Calu3 (cell line): ENCODE results near the gene BMP6. TPM values are rescaled to one million over a fixed set of nuclear protein-coding genes. Genes with fewer than 3 reads are reported as not detected.

Experiments used
- BruUV-seq: library from RNA; stranded (reverse); fragments of 400-500 nt; replicated peaks from 2 replicates; lab custom pipeline; 2021; lab: Mats Ljungman, UMichigan
- CTCF ChIA-PET: fragments of 300-600 bp; sonication (Branson Sonifier 250); formaldehyde crosslinking; loops from one replicate; lab custom pipeline; 2022; ENCODE audit warnings: antibody characterized with exemption; lab: Charles Lee
- DNase-seq: peaks from one replicate; pipeline ENCODE4 v3.0.0; 2022
- H3K27ac Mint-ChIP-seq: one replicate; pipeline ENCODE4 v1.8.0; 2022; ENCODE audit warnings: mixed read lengths; ENCODE audit not compliant: unreplicated experiment
- H3K27me3 Mint-ChIP-seq: one replicate; pipeline ENCODE4 v1.8.0; 2022; ENCODE audit warnings: mixed read lengths; ENCODE audit not compliant: unreplicated experiment
- H3K36me3 Mint-ChIP-seq: one replicate; pipeline ENCODE4 v1.8.0; 2022; ENCODE audit warnings: mild to moderate bottlenecking, moderate library complexity, mixed read lengths; ENCODE audit not compliant: insufficient read depth, unreplicated experiment
- H3K4me1 Mint-ChIP-seq: one replicate; pipeline ENCODE4 v1.8.0; 2022; ENCODE audit warnings: mild to moderate bottlenecking, low read depth, mixed read lengths; ENCODE audit not compliant: unreplicated experiment
- H3K4me3 Mint-ChIP-seq: one replicate; pipeline ENCODE4 v1.8.0; 2022; ENCODE audit warnings: mild to moderate bottlenecking, low read depth, moderate library complexity, mixed read lengths; ENCODE audit not compliant: unreplicated experiment
- H3K9me3 Mint-ChIP-seq: one replicate; pipeline ENCODE4 v1.8.0; 2022; ENCODE audit warnings: low read depth, mixed read lengths; ENCODE audit not compliant: unreplicated experiment
- CTCF ChIP-seq: fragments of 200-600 bp; IDR thresholded peaks from one replicate; pipeline ENCODE4 v1.8.0; 2022; ENCODE audit warnings: antibody characterized with exemption; ENCODE audit not compliant: unreplicated experiment
- intact Hi-C: fragments of 100-400 bp; cut with micrococcal nuclease; formaldehyde crosslinking; loops from one replicate; pipeline ENCODE4 v1.10.0; 2022; ENCODE audit not compliant: unreplicated experiment
- total RNA-seq: library from RNA; stranded (reverse); gene quantifications from 2 replicates; pipeline ENCODE4 v1.2.3, GENCODE V29; 2022

The BMP6 gene
- total RNA-seq, 1 experiment from 2014 or later = 0.17 TPM

- H3K27me3 Mint-ChIP-seq = peaks cover 27% of the 10 kb centered on the region
- H3K9me3 Mint-ChIP-seq = no peaks in the 10 kb centered on the region
- no peaks in the 10 kb centered on the region for H3K36me3 Mint-ChIP-seq
- no peak overlapping the region for H3K27ac Mint-ChIP-seq
- no peaks in the 10 kb centered on the region for H3K4me1 Mint-ChIP-seq
- no peak for DNase-seq
- BruUV-seq = no TSS peak
- CTCF ChIA-PET = no interaction called here
- intact Hi-C loops = no loop called here
- H3K4me3 Mint-ChIP-seq = no peak overlapping the region
- TF ChIP-seq CTCF = no peak
These were observed 44.7 kb downstream of the BMP6 start for GRCh38 chr6:7770601-7771000.

GRCh38 chr6:7773322-7773721, 47.4 kb downstream of the BMP6 start:
- BruUV-seq = no TSS peak
- no peak for DNase-seq
- Mint-ChIP-seq H3K36me3 (no peaks in the 10 kb centered on the region), H3K4me3 (no peak overlapping the region), H3K9me3 (no peaks in the 10 kb centered on the region), H3K27ac (no peak overlapping the region), H3K27me3 (peaks cover 55% of the 10 kb centered on the region), H3K4me1 (no peaks in the 10 kb centered on the region)
- CTCF ChIA-PET = no interaction called here
- TF ChIP-seq CTCF = no peak
- intact Hi-C loops = no loop called here

GRCh38 chr6:7773914-7774313, 48.0 kb downstream of the BMP6 start:
- CTCF ChIA-PET = no interaction called here
- Mint-ChIP-seq H3K27ac (no peak overlapping the region), H3K9me3 (no peaks in the 10 kb centered on the region), H3K4me3 (no peak overlapping the region), H3K36me3 (no peaks in the 10 kb centered on the region), H3K27me3 (peaks cover 60% of the 10 kb centered on the region), H3K4me1 (no peaks in the 10 kb centered on the region)
- BruUV-seq = no TSS peak
- TF ChIP-seq CTCF = no peak
- intact Hi-C loops = no loop called here
- DNase-seq = no peak

- intact Hi-C loops = no loop called here
- CTCF ChIA-PET = interaction anchor here (0.6 kb wide), 2 partner anchors 67 to 681 kb away, joined by 4 to 7 read pairs; no protein-coding TSS in a partner anchor
- Mint-ChIP-seq H3K36me3 (no peaks in the 10 kb centered on the region), H3K4me1 (no peaks in the 10 kb centered on the region), H3K27ac (no peak overlapping the region), H3K9me3 (no peaks in the 10 kb centered on the region), H3K27me3 (peaks cover 69% of the 10 kb centered on the region), H3K4me3 (no peak overlapping the region)
- no peak for DNase-seq
- no TSS peak for BruUV-seq
- no peak for TF ChIP-seq CTCF
These were observed 50.6 kb downstream of the BMP6 start for GRCh38 chr6:7776509-7776908.
